Measurements from ENCODE around the gene NLGN4X.
"Not testable (repeated sequence)": the region's sequence is repeated elsewhere in the genome, so short reads cannot be mapped to it uniquely, and the experiment has no call there.

Gene NLGN4X

DNA sequence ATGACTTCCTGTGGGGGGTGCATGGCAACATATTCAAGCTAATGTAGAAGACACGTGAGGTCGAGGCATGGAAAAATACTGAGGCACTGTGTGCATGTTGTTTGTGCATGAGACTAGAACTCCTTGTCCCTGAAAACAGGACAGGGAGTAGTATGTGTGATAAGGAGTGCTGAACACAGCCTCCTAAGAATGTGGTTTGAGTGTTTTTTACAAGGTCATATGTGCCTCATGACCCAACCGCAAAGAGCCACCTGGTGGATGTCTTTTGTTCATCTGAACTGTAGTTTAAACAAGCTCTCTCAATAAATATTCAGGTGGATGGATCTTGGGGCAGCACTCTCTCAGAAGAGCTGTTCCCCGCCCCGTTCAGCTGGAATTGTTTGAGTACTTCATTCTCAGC, 226.6 kb downstream of the NLGN4X start:
- DNase-seq: no peak

DNA sequence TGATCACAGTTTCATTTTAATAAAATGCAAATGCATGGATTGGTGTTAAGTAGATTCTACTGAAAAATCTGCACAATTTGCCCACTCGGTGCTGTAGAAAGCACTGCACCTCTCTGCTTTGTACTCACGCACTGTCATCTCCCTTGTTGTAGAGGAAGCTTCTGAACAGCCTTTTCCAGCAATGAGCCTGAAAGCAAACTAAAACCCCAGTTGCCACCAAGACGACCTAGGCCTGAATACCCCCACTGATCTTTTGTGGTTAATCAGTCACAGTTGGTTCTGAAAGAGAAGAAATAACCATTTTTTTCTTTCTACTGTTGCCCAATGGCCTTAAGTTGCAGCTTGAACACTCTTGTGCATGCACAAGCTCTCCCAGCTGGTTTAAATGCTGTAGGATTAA, 229.8 kb downstream of the NLGN4X start:
- no peak for DNase-seq

DNA sequence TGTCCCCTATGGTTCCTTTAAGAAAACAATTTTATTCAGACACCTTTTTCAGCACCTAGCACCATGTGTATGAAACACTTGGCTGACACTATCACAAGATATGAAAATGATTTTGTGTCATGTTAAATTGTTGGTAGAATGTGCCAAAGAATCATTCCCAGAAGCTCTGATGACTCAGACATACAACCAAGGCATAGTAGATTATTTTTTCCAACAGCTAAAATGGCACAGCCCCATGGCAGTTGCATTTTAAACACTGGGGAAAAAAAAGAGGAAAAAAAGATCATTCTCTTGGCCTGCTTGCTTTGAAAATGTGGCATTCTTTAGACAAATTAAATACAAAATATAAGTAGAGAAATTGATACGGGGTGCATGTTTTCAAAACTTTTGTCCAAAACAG, 230.2 kb downstream of the NLGN4X start:
- no peak for DNase-seq

DNA sequence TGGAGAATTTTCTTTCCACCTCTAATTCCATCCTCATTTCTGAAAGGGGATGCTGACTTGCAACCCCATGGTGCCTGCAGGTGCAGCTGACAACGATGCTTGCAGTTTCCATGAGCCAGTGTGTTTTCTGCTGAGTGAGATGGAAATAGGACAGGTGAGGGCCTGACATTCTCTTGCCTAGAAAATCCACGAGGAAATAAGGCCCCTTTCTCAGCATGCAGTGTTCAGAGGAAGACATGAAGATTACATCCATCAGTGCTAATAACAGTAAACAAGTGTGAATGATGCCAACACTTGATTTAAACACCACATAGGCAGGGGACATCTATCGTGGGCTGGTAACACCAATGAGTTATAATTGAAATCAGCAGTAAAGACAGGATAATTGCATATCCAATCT, 237.3 kb downstream of the NLGN4X start:
- DNase-seq: no peak

DNA sequence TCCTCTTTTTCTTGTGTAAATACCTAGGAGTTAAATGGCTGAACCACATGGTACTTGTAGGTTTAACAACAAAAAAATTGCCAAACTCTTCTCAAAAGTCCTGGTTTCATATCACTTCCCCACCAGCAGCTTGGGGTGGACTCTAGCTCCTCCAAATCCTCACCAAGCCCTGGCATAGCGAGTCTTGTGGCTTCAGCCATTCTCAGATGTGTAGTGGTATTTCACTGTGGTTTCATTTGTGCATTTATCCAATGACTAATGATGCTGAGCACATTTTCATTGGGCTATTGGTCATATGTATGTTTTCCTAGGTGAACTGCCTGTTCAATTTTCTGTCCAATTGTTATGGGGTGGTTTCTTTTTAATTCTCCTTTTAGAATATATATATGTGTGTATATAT, 249.3 kb downstream of the NLGN4X start:
- no peak for DNase-seq

DNA sequence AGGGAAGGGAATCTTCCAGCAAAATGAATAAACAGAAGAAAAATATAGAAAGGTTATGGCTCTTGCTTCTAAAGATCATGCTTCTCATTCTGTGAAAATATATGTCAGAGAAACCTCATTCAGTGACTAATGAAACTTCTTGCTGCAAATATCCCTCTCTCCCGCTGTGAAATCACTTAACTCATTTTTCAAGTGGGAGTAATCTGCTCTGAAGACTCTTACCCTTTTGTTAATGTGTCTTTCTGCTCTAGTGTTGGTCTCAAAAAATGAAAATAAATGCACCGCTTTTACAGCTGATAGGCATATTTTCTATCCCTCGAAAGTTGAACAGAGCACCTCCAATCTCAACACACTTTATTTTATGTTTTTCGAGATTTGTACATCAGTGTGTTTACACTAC, 252.3 kb downstream of the NLGN4X start:
- no peak for DNase-seq

DNA sequence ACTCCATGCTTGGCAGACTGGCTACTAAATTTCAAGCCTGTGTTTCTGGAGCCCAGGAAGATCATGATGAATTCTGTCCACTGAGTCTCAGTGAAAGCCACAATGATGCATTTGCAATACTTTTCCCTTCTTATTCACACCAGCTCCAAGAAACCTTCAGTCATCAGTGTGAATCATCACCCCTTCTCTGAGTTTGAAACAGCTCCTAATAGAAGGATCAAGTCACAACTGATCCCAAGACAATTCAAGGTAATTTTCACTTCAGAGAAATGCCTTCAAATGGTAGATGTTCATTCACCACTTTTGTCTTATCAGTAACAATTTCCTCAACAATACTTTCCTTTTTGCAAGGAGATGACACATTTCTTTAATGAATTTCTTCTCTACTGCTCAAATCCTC, 257.4 kb downstream of the NLGN4X start:
- no peak for DNase-seq

DNA sequence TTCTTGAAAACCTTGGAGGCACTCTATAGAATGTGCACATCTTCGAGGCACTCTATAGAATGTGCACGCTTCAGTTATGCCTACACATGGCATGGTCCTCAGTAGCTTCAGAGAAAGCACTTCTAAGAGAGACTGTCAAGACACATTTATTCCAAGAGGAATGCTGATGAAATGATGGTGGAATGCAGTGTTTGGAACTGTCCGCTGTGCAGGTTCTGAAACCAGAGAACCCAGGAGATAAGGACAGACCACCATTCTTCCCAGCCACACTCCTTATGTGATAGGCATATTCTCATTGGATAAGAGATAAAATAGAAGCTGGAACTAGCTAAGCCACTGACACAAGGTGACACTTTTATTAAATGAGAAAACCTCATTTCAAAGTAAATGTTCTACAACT, 263.3 kb downstream of the NLGN4X start:
- no peak for DNase-seq

DNA sequence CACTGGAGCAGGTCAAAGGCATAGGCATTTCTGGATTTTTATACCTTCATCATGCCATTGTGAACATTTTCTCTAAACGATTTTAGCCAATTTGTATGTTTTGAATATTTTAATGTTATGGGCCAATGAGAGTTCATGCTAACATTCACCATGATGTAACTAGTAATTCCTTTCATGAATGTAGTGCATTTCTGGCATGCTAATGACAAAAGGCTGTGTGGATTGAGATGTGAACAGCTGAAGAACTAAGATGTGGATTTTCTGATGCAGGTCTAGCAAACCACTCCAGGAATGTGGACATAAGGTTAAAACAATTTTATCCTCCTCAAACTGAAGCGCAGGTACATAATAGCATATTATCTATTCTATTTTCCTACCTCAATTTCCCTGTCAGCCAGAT, 269.4 kb downstream of the NLGN4X start:
- DNase-seq: no peak

DNA sequence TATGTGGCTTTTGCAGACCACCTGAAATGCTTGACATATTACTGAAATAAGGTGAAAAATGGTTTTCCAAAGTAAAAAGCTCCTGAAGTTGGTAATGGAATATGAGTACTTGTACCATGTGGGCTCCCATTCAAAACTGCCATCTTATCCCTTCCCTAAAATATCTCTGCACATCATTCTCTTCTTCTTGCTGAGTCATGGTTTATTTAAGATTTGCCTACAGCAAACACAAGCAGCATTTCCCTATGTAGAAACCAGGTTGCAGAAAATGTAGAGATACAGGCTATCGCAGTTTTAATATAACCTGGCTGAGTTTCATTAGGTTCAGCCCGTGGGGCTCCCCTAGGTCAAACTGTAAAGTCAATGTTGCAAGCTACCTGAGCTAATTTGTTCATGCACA, 270.1 kb downstream of the NLGN4X start:
- DNase-seq: no peak

DNA sequence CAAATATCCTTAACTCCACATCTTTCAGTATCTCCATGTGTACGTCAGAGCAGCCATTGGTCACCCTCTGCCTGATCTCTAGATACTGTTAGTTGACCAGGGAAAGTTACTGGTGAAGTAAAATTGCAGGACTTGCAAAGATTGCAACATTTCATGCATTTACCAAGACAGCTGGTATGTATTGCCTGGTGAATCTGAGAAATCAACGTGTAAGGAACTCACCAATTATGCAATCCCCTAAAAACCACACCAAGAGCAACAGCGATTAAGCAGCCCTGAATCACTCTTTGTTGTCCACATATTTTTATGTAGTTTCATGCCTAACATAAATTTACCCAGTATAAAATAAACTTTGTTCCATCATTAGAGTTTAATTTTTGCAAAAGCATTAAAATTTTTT, 271.2 kb downstream of the NLGN4X start:
- no peak for DNase-seq

DNA sequence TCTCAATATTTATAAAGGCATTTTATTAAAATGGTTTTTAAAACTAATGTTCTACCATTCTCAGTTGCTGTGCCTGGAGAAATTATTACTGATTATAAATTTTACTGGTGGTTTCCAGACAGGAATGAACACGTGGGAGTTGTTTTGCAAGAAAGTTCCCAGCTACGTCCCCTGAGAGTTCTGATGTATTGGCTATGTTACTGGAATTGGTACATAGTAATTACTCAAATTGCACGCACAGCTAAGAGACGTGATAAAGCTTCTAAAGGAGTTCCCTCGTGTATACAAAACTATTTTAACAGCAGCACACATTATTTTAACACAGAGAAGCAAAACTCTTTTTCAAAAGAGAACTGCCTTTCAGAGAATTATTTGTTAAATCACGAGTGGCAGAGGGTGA, 292.2 kb downstream of the NLGN4X start:
- DNase-seq: no peak

DNA sequence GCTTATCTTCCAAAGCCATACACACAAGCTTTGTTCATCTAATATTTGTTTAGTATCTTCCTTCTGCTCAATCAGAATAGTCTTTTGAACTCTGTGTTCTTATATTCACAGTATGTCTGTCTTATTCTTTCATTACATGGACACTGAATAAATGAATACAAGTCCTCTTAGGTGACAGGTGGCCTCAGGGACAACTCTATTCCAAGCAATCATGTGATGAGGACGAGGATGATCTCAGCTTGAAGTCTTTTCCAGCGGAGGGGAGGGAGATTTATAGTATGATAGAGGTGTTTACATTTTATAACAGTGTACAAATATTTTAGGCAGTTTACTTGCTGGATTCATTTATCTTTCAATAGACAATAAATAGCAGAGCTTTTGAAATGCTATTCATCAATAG, 300.4 kb downstream of the NLGN4X start:
- no peak for DNase-seq

DNA sequence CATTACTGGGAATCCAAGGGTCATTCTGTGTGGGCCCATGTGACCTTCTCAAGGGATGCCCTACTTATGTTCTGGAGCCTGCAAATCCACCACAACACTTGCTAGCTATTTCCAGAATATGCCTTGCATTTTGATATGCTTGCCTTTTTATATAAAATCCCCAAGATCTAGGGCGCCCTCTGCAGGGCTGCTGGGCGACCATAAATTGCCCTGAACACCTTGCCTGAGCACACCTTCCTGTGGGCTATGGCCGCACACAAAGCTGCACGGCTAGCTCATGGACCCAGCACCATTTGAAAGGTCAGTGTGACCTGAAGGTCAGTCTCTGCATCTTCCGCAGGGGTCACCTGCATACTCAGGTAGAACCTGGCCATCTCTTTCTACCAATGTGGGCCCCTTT, 311.7 kb downstream of the NLGN4X start:
- no peak for DNase-seq

DNA sequence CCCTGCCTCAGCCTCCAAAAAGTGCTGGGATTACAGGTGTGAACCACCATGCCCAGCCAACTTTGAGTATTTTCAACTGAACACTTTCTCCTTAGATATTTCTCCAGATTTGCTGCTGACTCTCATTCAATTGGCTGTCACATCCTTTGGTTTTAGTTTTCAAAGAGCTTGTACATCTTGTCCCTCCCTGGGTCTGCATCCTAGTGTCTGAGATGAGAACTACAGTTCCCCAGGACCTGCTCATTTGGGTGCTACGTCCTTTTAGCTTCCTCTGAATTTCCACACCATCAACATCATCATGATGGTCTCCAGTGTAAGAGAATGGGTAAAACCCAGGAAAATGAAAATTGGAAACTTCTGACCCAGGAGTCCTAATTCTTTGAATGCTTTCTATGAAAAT, 312.9 kb downstream of the NLGN4X start:
- no peak for DNase-seq

DNA sequence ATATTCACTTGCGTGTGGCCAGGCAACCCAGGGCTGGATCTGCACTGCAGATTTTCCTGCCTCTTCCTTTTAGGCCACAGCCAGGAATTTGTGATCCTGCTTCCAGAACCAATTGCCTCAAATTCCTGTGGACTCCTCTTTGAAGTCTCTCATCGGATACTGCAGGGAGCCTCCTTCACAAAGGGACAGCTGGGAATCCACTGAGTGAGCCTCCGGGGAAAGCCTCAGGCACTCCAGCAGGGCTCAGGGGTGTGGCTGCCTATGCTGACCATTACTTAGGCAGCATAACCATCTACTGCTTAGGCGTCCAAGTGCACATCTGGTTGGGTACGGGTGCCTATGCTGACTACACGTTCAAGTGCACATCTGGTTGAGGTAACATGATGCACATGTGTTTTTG, 321.5 kb downstream of the NLGN4X start:
- no peak for DNase-seq

DNA sequence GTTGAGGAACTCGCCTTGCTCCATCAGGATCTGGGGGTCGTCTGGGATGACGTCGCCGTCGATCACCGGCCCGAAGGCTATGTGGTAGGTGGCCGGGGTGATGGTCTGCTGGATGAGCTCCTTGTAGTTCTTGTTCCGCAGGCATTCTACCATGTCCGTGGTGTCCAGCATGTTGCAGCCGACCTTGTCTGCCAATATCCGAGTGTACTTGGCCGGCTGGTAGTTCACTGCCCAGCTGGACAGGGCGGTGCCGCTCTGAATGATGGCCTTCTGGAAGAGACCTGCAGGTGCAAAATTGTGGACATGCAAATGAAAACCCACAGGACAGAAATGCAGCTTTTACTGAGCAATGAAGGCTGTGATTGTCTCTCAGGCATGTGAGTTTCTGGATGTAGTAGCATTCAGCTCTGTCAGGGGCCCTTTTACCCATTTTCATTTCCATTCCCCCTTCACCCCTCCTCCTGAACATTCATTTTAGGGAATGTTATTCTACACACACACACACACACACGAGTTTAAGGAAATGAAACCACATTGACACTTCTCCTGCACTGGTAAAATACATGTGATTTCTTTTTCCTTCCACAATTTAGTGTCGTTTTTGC, 325.0 kb downstream of the NLGN4X start:
- not testable (repeated sequence) for DNase-seq

DNA sequence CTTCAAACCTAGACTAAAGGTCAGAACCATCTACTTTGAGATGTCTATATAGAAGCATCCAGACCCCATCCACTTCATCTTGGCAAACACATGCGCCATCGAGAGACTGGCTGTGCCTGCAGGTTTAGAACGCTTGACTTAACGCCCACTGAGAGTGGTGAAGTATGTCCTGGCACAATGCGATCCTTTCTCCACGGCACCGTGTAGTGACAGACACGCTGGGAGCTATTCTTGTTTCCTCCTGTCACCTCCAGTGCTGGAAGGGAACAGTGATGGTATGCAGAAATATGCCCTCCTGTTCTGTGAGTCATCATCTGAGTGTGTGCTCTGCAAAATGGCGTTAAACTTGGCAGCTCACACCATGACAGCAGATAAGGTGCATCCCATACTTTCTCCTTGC, 330.2 kb downstream of the NLGN4X start:
- no peak for DNase-seq

DNA sequence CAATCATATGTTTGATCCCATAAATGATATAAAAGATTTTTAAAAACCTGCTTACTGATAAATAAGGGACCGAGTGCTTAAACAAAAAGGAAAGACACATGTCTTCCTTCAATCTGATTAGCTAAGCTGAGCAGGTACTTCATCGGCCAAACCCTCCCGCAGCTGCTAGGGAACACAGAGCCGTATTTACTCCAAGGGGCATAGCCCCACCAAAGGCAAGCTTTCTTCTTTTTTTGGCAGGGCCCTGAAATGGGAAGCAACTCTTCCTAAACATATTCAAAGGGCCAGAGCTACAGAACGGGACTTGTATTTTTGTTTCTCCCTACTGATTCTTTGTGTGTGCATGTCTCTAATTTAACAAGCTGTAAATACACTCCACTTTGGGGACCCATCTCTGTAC, 337.3 kb downstream of the NLGN4X start:
- DNase-seq: no peak

DNA sequence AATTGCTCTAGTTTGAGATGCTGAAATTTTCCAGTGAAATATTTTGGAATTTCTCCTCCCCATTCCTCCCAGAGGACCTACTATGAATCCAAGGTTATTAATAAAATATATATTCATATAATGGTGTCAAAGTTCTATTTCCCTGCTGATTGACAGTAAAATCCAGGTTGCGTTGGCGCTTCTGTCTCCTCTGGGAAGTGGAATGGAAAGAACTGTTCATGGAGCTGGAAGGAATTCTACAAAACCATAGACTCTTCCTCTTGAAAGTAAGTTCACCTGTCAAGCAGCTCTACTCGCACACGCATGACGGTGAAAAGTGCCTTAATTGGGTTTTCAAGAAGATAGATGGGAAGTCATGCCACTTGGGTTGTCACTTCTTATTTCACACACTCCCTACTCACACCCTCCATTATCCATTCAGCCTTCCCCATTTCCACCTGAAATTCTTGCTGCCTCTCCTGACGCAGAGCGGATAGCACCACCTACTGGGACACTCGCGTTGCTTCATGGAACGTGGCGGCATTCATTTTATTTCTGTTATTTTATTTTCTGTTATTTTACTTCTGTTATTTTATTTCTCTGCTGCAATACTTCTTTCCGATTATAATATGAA, 351.6 kb downstream of the NLGN4X start:
- DNase-seq: peak; percentile 53

DNA sequence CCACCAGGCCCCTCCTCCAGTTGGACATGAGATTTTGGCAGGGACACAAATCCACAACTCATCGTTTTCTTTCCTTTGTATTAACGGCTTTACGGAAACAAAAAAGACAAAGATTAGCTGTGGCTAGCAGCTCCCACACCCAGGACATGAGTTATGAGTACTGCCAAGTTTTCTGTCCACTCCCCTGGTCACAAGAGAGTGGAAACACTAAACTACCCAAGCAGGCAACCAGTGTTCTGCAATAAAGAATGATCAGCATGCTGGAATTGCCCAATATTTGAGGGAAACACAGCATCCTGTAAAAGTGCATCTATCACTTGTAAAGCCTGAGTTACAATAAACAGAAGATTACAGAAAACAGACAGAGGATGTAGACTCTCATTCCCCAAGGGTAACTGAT, 358.4 kb downstream of the NLGN4X start:
- no peak for DNase-seq

DNA sequence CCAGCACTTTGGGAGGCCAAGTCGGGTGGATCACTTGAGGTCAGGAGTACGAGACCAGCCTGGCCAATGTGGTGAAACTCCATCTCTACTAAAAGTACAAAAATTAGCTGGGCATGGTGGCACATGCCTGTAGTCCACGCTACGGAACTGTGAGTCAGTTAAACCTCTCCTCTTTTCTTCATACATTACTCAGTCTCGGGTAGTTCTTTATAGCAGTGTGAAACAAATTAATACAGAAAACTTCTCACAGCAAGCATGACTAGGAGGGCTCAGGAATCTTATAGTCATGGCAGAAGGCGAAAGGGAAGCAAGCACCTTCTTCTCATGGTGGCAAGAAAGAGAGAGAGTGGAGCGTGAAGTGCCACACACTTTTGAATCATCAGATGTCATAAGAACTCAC, 358.9 kb downstream of the NLGN4X start:
- DNase-seq: no peak

DNA sequence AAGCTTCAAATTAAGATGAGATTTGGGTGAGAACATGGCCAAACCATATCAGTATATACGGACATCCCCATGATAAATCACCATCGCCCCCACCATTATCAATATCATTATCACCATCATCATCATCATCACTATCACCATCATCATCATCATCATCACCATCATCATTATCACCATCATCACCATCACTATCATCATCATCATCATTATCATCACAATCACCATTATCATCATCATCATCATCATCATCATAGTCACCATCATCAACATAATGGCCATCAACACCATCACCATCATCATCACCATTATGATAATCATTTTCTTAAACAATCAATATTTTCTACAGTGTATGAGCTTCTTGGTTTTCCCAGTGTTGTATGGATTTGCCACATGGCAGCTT, 360.9 kb downstream of the NLGN4X start:
- no peak for DNase-seq

DNA sequence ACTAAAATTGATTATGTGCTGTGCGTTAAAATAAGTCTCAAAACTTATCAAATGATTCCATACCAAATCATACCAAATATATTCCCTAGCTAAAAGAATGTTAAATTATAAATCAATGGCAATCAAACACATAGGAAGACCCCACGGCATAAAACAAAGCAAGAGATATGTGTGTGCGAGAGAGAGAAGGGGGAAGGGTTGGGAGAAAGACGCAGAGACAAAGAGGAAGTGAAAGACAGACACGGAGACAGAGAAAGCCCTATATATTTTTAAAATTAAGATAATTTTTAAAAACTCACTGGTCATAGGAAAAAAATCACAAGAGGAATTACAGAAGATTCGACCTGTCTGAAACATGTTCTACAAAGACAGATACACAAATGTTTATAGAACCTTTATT, 371.4 kb downstream of the NLGN4X start:
- no peak for DNase-seq

DNA sequence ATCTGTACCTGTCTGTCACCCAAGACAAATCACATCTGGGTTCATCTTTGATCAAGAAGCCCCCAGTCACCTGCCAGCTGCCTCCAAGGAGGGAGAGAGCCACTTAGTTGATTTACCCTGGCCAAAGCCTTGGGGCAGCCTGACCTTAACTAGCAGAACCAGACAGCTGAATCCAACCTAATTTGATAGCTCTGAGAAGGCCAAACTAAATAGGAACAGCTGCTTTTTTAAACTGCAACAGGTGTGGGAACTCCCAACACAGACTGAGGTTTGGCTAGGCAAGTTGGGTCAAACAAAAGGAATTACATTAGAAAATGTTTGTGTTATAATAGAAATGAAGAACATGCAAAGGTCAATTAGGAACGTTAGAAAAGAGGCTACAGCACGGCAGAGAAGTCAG, 375.7 kb downstream of the NLGN4X start:
- no peak for DNase-seq

DNA sequence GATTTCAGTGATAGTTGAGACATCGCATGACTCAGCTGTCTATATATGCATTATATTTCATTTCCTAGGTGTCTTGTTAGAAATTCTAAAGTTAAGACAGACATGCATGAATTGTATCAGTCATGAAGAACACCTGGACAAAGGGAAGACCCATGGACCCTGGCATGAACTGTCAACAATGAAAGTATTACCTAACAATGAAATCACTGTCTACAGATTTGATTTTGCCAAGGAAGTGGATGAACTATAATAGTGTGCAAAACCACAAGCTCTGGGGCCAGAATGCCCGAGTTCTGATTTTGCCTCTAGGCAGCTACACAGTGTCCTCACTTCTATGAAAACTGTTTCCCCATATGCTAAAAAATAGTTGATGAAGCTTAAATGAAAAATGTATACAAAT, 386.1 kb downstream of the NLGN4X start:
- no peak for DNase-seq

Data from retina (tissue), 1 donor.